Activated T-helper 9 cell treated with anti-CD3 and anti-CD28 coated beads, Interleukin-2, amount 50 U/mL, for 16 hours (primary cell): ENCODE results near the gene BTBD2.

Source experiments
- DNase-seq: peaks from one replicate; pipeline ENCODE4 v3.0.0-alpha.2; 2020; ENCODE audit warnings: low read depth

The BTBD2 gene

DNA sequence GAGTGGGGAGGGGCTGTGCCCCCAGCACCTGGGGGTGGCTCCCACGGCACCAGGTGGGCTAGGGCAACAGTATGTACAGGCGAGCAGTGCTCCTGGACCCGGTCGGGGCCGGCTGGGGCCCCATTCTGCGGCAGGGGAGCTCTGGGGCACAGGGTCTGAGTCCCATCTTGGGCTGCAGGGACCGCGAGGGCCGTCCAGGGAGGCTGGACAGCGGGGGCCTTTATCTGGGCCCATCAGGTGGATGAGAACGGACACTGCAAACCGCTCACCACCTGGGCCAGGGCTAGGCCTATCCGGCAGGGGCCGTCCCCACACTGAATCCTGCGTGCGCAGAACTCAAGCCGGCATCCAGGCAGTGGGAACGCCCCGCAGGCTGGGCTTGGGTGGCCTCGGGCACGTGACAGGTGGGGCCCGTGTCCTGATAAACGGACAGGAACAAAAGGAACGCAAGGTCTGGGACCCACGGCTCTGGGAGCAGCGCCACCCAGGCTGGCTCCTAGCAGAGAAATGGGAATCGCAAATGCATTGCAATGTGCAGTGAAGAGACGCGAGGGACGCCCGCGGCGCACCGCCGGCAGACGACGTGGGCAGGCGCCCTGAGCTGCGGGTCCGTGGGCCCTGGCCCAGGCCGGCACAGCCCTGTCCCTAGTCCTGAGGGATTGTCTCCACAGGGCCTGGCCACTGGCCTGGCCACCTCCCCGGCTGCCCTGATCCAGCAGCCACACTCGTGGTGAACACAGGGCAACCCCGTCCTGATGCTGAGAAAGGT lies 29.7 kb downstream of the BTBD2 start:
- DNase-seq: no peak

DNA sequence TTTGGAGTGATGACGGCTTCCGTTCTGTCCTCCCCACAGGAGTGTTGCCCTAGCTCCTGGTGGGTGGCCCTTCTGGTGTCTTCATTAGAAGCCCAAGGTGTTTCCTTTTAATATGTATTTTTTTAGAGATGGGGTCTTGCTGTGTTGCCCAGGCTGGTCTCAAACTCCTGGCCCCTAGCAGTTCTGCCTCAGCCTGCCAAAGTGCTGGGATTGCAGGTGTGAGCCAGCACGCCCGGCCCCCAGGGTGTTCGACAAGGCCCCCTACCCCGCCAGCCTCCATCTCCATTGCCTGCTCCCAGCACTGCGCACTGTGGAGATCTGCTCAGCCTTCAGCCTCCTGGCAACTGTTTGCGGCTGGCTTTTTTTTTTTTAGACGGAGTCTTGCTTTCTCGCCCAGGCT lies 31.2 kb downstream of the BTBD2 start:
- DNase-seq: no peak

DNA sequence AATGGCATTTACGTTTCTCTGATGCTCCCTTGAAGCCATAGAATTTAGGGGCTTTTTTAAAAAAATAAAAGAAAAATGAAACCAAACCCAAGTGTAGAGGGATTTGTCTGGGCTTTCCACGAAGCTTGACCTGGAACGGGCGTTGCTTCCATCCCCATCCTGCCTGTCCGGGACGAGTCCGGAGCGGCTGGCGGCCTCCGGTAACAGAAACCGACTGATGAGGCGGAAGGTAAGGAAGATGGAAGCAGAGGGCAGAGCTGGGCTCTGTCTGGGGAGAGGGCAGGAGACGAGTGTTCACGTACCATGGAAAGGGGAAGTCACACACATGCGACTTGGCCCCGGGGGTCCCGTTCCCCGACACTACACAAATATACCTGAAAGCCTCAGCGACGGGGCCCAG lies 34.3 kb downstream of the BTBD2 start:
- DNase-seq: no peak

DNA sequence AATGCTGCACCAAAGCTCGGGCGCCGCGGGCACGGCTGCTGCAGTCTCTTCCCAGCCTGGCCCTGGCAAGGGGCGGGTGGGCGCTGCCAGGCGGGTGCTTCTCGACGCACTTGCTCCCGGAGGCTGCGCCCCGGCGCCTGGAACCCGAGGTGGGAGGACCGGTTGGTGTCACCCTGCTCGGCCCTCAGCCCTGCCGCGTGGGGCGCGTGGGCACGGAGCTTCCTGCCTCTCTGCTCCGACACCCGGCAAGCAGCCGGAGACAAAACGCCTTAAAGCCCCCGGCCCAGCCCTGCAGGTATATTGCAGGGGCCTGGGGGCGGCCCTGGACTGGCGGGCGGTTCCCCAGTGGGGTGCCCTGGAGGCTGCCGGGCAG lies 34.7 kb downstream of the BTBD2 start:
- no peak for DNase-seq

DNA sequence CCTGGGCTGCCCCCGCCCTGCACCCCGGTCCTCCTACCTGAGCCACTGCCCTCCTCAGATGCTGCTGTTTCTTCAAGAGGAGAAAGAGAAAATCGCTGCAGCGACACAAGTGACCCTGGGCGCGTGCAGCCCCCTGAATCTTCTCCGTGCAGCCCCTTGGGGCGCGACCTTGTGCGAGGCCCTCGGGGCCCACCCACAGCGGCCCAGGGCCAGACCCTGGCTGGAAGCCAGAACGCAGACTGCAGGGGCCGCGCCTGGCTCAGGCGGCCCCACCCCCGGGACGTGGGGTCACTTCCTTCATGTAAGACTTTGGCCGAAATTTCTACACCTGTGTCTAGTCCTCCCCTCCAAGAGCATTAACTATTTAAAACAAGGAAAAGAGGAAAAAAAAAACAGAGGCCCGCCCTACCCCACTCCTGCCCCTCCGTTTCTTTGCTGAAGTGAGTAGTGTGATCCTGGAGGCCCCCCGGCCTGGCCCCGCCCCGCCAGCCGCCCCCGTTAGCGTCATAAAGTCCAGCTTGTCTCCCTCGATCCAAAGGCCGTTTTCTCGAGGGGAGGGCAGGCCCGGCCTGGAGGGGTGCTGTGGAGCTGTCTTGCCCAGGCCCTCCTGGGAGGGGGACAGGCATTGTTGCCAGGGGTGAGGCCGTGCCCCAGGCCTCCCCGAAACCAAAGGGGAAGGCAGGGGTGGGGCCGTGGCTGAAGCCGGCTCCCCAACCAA lies 35.3 kb downstream of the BTBD2 start:
- DNase-seq: no peak

DNA sequence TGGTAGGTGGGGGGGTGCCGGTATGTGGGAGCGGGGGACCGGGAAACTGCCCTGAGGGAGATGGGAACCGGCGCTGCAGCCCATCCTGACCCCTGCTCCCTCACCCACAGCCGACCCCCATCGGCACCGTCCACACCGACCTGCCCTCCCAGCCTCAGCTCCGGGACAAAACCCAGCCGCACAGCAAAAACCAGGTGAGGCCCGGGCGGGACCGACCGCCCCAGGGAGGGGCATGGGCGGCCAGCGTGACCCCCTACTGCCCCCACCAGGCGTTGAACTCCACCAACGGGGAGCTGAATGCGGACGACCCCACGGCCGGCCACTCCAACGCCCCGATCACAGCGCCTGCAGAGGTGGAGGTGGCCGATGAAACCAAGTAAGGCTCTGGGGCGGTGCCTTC lies 35.9 kb downstream of the BTBD2 start:
- DNase-seq: no peak

DNA sequence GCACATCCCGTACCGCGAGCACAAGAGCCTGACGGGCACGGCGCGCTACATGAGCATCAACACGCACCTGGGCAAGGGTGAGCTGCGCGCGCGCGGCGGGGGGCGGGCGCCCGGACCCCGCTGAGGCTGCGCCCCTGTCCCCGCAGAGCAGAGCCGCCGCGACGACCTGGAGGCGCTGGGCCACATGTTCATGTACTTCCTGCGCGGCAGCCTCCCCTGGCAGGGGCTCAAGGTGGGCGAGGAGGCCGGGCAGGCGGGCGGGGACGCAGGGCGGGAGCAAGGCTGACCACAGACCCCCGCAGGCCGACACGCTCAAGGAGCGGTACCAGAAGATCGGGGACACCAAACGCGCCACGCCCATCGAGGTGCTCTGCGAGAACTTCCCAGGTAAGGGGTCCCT lies 36.5 kb downstream of the BTBD2 start:
- DNase-seq: no peak

DNA sequence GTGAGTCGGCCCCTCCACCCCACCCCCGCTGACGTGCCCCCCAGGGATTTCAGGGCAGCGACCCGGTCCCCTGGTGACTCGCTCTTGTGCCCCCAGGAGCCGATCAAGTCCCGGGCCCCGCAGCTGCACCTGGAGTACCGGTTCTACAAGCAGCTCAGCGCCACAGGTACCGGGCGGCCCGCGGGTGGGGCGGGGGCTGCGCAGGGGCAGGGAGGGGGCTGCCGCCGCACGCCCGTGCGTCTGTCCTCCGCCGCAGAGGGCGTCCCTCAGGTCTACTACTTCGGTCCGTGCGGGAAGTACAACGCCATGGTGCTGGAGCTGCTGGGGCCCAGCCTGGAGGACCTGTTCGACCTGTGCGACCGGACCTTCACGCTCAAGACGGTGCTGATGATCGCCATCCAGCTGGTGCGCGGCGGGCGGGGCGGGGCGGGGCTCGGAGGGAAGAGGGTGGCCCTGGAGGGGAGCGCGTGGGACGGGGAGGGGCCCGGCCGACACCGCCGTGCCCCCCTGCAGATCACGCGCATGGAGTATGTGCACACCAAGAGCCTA lies 37.1 kb downstream of the BTBD2 start:
- no peak for DNase-seq

DNA sequence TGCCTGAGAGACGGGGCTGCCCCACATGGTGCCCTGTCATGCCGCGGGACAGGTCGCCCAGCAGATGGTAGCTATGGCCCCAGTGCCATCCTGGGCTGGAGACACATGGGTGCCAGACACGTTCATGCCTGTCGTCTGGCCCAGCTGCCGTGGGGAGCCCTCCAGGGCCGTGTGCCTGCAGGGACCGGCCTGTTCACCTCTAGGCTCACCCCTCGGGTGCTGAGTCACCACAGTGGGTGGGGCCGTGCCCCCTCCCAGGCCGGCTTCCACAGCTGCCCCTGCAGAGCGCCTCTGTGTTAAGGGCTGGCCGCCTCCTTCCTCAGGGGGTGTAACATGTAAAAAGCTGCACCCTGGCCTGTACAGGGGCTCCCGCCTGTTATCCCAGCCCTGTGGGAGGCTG lies 38.4 kb downstream of the BTBD2 start:
- DNase-seq: no peak

DNA sequence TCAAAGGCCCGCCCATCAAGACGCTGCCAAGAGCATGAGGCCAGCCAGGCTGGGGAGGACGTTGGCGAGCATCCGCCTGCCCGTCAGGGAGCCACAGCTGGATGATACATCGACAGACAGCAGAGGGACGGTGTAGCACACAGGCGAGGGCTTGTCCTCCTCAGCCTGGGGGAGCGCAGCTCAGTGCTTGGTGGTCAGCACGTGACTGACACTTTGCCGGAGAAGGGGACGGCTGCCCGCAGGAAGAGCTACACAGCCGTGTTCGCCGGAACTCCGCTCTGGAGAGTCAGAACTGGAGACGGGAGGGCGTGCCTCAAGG lies 40.4 kb downstream of the BTBD2 start:
- no peak for DNase-seq

DNA sequence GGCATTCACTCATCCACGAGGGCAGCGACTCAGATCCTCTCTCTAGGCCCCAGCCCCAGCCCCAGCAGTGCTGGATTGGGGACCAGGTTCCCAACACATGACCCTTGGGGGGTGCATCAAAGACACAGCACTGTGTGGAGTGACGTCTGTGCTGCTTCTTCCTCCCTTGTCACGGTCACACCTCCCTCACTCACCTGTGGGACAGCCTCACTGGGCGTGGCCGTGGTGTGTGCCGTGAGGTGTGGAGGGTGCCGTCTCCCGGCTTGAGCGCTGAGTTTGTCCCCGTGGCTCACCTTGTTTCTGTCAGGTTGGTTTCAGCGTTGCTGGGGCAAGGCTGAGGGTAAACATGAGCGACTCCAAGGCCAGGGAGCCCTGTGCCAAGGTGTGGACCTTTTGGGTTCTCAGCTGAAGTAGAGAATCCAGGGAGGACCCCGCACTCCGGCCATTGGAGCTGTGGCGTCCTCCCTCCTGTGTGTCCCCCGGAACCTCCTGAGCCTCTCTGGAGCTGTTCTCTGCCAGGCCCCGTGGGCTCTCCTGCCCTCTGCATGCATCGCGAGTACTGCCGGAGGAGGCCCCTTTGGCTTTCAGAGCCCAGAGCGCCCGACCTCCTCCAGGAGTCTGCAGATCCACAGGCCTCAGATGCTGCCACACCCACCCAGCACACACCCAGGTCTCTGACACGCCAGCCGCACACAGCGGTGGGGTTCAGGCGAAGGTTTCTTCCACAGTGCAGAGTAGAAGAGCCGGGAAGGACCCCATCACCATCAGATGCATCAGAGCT lies 40.9 kb downstream of the BTBD2 start:
- no peak for DNase-seq

DNA sequence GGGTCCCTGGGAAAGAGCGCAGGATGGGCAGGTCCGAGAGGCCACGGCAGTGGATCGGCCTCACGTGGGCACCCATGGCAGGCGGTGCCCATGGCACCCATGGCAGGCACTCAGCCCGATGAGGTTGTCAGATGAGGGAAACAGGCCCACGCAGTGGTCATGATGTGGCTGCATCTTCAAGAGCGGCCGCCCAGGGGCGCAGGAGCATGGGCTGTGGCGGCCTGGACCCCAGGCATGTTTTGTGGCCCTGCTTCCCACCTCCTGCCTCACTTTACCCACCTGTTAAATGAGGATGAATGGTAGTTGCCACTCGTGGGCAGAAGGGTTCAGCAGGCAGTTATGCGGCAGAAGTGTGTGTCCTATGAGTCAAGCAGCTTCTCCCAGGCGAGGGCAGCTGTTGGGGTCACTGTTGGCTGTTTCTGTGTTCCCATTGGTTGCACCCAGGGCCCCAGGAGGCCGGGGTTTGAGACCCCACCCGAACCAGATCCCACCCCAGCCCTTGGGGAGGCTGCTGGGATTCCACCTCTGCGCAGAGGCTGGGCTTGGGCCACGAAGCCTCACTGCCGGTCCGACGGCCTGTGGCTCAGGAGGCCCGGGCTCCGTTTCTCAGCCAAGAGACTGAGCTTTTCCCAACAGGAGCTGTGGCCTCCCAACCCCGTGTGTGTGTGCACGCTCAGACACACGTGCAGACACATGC lies 44.6 kb downstream of the BTBD2 start:
- no peak for DNase-seq

DNA sequence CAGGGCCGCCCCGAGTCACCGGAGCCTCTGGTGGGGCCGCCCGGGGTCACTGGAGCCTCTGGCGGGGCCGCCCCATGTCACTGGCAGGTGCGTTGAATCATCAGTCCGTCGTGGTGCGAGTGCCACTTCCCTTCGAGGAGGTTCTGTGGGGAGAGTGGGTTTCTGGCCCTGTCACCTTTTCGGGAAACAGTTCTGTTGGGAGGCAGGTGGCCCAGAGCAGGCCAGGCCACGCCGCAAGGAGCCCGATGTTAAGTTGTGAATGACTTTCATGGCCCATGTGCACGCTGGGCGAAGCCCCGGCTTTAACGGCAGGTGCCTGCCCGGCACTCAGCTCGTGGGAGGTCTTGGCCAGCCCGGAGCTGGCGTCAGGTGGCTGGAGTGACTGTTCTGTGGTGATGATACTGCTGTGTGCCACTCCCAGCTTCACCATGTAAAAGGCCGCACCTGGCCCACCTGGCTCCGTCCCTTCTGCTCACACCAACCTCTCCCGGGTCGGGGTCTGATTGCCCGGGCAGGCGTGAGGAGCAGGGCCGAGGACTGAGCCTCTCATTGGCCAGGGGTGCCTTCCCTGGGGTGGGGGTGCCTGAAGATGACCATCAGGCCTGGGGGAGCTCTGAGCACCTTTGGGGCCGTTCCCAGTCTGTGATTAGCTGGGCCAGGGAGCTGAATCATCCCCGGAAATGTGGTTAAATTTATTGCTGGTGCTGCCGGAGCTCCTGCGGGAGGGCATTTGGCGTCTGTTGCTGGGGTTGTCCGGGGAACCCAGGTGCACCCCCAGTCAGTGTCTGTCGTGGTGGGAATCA lies 45.3 kb downstream of the BTBD2 start:
- no peak for DNase-seq

DNA sequence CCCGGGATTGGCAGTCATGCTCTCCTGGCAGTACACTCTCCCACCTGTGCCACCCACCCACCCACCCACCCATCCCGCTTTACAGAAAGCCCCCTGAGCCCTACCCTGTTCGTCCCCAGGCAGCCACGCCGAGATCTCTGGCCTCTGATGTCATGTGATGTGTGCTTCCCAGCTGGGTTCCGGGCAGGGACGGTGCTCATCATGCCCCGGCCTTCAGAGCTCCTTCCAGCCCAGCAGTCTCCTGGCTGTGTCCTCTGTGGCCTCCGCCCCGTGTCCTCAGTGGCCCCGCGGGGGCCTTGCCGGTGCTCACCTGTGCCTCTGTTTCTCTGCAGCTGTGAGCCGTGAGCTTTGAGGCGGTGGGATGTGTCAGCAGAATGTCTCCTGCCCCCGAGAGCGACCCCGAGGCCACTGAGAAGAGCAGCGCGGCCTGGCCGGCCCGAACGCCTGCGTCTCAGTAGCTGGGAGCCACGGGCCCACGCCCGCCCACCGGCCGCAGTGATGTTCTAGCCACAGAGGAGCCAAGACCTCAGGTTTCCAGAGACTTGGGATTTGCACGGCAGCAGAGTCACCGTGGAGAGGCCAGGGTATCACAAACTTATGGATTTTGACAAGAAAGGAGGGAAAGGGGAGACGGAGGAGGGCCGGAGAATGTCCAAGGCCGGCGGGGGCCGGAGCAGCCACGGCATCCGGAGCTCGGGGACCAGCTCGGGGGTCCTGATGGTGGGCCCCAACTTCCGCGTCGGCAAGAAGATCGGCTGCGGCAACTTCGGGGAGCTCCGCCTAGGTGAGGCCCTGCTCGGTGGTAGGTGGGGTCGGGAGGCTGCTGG lies 46.1 kb downstream of the BTBD2 start:
- no peak for DNase-seq

DNA sequence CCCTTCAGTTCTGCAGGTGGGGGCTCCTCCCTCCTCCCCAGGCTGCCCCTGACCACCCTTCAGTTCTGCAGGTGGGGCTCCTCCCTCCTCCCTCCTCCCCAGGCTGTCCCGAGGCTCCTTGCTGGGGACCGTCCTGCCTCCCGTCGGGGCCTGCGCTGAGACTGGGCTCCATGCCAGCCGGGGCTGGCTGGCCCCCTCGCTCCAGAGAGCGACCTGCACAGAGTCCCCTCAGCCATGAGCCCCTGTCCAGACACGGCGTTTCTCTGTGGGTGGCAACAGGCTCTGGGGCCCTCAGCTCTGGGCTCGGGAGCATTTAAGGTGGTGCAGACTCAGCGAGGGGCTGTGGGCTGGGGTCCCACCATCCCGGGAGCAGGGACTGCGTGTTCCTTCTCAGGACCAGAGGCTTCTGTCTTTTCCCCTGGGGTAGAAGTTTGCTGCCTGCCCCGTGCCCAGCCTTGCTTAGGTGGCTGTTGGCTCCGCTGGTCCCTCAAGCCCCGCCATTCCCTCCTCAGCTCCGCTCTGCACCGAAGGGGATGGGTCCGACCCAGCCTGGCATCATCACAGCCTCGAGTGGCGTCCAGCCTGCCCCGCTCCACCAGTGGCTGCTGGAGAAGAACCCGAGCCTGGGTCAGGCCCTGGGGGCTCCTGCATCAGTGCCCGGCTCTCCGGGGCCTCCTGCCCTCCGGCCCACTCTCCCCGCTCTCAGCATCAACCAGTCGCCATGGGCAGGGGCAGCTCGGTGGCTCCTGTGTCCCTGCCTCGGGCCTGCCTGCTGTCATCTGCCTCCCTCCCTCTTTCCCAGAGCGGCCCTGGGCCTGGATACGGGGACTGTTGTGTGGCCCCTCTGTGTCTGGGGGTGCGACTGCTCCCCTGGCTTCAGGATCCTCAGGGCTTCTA lies 47.0 kb downstream of the BTBD2 start:
- no peak for DNase-seq

DNA sequence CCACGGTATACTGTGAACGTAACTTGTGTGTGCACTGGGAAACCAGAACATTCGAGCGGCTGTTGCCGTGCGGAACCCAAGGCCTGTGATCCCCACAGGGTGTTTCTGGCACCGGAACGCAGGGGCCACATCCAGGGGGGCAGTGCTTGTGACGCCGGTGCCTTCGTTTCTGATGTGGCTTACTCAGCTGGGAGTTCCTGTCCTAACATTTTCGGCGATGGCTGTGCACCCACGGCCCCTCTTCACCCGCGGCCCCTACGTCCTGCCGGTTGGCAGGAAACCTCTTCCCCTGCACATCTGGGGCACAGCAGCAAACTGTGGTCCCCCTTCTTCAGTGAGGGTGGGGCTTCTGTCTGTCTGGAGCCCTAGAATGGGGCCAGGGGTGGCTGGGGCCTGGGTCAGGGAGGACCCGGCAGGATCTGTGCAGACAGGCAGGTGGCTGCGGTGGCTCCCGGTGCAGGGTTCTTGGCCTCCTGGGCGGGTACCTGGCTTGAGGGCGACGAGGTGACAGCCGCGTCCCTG lies 48.4 kb downstream of the BTBD2 start:
- no peak for DNase-seq

DNA sequence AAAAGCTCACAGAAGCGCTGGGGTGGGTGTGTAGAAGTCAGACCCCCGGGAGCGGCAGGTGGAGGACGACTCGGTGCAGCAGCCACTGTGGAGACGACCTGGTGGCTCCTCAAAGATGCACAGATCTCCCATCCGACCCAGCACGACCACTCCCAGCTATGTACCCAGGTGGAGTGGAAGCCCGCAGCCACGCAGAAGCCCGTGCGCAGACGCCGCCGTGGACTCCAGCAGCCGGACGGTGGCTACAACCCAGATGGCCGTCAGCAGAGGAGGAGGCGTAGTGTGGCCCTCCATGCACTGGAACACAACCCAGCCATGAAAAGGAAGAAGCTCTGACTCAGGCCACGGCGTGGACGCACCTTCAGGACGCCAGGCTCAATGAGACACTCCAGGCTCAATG lies 52.8 kb downstream of the BTBD2 start:
- DNase-seq: no peak

DNA sequence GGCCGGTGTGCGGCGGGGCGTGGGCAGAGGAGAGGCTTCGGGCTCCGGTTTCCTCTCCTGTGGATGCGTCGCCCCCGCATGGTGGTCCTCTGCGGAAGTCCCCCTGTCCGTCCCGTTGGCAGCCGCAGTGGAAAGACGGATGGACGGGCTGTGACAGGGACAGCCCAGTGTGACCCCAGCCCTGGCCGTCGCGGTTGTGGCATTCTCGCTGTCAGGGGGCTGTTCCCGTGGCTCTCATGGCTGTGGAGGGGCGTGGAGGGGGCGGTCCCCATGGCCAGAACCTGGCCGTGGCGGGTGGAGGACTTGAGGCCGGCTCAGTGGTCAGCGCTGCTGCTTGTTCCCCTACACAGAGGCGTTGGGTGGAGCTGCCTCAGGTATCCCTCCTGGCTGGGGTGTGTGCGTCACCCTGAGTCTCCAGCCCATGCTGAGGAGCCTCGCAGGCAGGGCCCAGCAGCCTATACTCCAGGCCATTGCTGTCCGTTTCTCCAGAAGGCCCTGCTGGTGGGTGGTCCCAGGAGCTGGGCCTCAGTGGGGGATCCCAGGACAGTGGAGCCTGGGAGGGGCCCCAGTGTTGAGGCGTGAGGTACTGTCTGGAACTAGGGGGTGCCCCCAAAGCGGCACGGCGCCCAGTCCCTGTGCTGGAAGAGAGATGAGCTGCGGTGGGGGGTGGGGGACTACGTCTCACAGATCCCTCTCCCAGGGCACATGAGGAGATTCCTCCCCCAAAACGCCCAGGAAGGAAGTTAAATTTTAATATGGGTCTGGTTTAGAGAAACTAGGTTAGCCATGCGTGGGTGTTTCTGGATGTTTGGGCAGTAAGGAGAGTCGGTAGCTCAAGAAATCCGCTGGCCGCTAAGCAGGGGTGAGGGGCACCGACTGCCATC lies 54.3 kb downstream of the BTBD2 start:
- DNase-seq: no peak
